AG09309 (cell line): ENCODE results near the gene ATF7.

Experiments
- DNase-seq: peaks from one replicate; pipeline ENCODE4 v3.0.0-alpha.2; 2010; ENCODE audit warnings: low read depth
- H3K4me3 ChIP-seq: 2 replicates; pipeline ENCODE4 v1.5.1; 2011; ENCODE audit warnings: mild to moderate bottlenecking, low read depth, low read length, moderate library complexity; ENCODE audit not compliant: control insufficient read depth
- CTCF ChIP-seq: IDR thresholded peaks from 2 replicates; pipeline ENCODE4 v1.5.1; 2011; ENCODE audit warnings: mild to moderate bottlenecking, low read depth, low read length, inconsistent platforms; ENCODE audit not compliant: insufficient read depth, control insufficient read depth; ENCODE audit errors: missing control alignments

ATF7 gene

GRCh38 chr12:53591301-53592206, 34.6 kb downstream of the ATF7 start:
- TF ChIP-seq CTCF: no peak
- no peak overlapping the region for H3K4me3 ChIP-seq
- DNase-seq: no peak

- no peak for DNase-seq
- no peak for TF ChIP-seq CTCF
These were observed 35.5 kb downstream of the ATF7 start for GRCh38 chr12:53590652-53591051.

GRCh38 chr12:53589915-53590314, 36.3 kb downstream of the ATF7 start:
- no peak overlapping the region for H3K4me3 ChIP-seq
- no peak for TF ChIP-seq CTCF
- no peak for DNase-seq

More at GRCh38 chr12:53590652-53591051, 35.5 kb downstream of the ATF7 start:
- no peak overlapping the region for H3K4me3 ChIP-seq

- H3K4me3 ChIP-seq: no peak overlapping the region
- no peak for TF ChIP-seq CTCF
- DNase-seq: no peak
These were observed 36.8 kb downstream of the ATF7 start for GRCh38 chr12:53589423-53589822.

GRCh38 chr12:53588123-53588522, 38.1 kb downstream of the ATF7 start:
- DNase-seq: no peak
- no peak overlapping the region for H3K4me3 ChIP-seq
- no peak for TF ChIP-seq CTCF

- DNase-seq: no peak
- no peak overlapping the region for H3K4me3 ChIP-seq
These were observed 39.4 kb downstream of the ATF7 start for GRCh38 chr12:53586745-53587144.

More at GRCh38 chr12:53586745-53587144, 39.4 kb downstream of the ATF7 start:
- TF ChIP-seq CTCF: no peak
